Thyroid gland (tissue), 4 donors: ENCODE results near the gene EPB41. TPM values are rescaled to one million over a fixed set of nuclear protein-coding genes. Genes with fewer than 3 reads are reported as not detected.

Experiments
- DNase-seq, 2 donors: peaks; one replicate each; pipeline ENCODE4 v3.0.0-alpha.2; 2019
- H3K27ac ChIP-seq, 3 donors: fragments of 200-600 bp; sonication (generic); 1 replicate in 2 of 3; 2 replicates in 1 of 3; pipeline ENCODE4 v1.5.1; 2016 to 2019; ENCODE audit warnings: mild to moderate bottlenecking in 1 of 3, moderate library complexity in 1 of 3
- H3K27me3 ChIP-seq: fragments of 200-600 bp; sonication (generic); one replicate; pipeline ENCODE4 v1.5.1; 2019
- H3K36me3 ChIP-seq, 2 donors: fragments of 200-600 bp; sonication (generic); one replicate each; pipeline ENCODE4 v1.5.1; 2016 to 2019
- H3K4me1 ChIP-seq, 2 donors: fragments of 200-600 bp; sonication (generic); one replicate each; pipeline ENCODE4 v1.5.1; 2017 to 2019
- H3K4me3 ChIP-seq, 3 donors: fragments of 200-600 bp; sonication (generic); replicated peaks in 1 of 3; 1 replicate in 2 of 3; 2 replicates in 1 of 3; pipeline ENCODE4 v1.5.1; 2016; ENCODE audit warnings: mild to moderate bottlenecking in 1 of 3
- H3K9me3 ChIP-seq: fragments of 200-600 bp; sonication (generic); one replicate; pipeline ENCODE4 v1.5.1; 2017
- POLR2A ChIP-seq, 2 donors: fragments of 450-650 bp; IDR thresholded peaks; one replicate each; pipeline ENCODE4 v1.6.1; 2017; ENCODE audit warnings: antibody characterized with exemption in 2 of 2, mild to moderate bottlenecking in 2 of 2, moderate library complexity in 1 of 2
- WGBS, 2 donors: methylation state at CpG; one replicate each; pipeline ENCODE4 v1.1.5; 2017; 5-methylcytosine and 5-hydroxymethylcytosine counted together
- intact Hi-C: fragments of 100-400 bp; cut with DNase I; formaldehyde crosslinking; loops from one replicate; pipeline ENCODE4 v1.15.1; 2023
- total RNA-seq, 4 donors: library from RNA; depleted of rRNA; stranded (reverse); fragments of >200 nt; gene quantifications; one replicate each; pipeline ENCODE4 v1.2.3, GENCODE V29; 2016
- TF ChIP-seq, protein P1 (sequence below), 6 experiments: fragments of 200-600 bp in 3 of 6; fragments of 450-650 bp in 3 of 6; sonication (generic) in 3 of 6; IDR thresholded peaks; one replicate each; pipeline ENCODE4 v1.5.1; 2016 to 2019; ENCODE audit warnings: antibody characterized with exemption in 6 of 6, mild to moderate bottlenecking in 2 of 6, inconsistent platforms in 1 of 6, moderate library complexity in 1 of 6

EPB41 gene
- total RNA-seq, 4 donors from 2014 or later, result 59.7 to 102 (median 80.2) TPM

DNA sequence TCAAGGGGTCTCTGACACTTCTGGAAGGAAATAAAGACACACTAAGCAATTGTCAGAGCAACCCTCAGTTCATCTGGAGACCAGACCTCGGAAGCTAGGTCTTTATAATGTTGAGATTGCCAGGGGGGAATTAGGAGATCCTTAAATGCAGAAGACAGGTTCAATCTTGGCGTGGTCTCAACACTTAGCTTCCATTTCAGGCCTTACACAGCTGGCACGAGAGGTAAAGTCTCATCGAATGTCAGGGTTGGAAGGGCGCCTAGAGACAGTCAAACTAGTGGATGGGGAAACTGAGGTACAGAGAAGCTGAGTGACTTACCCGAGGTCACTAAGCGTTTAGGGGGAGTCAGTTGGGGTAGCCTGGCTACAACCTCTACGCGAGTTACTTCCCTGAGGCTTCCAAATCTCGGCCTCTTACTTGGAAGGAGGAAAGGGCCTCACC is 562 bp upstream of the EPB41 start:
- peaks cover 0 to 15% of the 10 kb centered on the region in 2 donors for H3K4me1 ChIP-seq
- no peak for TF ChIP-seq POLR2A (IDR thresholded peaks at IDR 0.05)
- TF ChIP-seq, protein P1, sequence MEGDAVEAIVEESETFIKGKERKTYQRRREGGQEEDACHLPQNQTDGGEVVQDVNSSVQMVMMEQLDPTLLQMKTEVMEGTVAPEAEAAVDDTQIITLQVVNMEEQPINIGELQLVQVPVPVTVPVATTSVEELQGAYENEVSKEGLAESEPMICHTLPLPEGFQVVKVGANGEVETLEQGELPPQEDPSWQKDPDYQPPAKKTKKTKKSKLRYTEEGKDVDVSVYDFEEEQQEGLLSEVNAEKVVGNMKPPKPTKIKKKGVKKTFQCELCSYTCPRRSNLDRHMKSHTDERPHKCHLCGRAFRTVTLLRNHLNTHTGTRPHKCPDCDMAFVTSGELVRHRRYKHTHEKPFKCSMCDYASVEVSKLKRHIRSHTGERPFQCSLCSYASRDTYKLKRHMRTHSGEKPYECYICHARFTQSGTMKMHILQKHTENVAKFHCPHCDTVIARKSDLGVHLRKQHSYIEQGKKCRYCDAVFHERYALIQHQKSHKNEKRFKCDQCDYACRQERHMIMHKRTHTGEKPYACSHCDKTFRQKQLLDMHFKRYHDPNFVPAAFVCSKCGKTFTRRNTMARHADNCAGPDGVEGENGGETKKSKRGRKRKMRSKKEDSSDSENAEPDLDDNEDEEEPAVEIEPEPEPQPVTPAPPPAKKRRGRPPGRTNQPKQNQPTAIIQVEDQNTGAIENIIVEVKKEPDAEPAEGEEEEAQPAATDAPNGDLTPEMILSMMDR (IDR thresholded peaks at IDR 0.05), result no peak
- DNase-seq, result no peak
- H3K36me3 ChIP-seq, result no peaks in the 10 kb centered on the region
- intact Hi-C loops, result no loop called here
- no peaks in the 10 kb centered on the region for H3K9me3 ChIP-seq
- WGBS, 2 donors, result 41 to 44% methylated on average over 10 of the region's 10 CpGs
- H3K27me3 ChIP-seq, result no peaks in the 10 kb centered on the region
- H3K27ac ChIP-seq, result no peak overlapping the region
- peak overlapping the region in 1 of 3 donors; percentile 68 for H3K4me3 ChIP-seq

DNA sequence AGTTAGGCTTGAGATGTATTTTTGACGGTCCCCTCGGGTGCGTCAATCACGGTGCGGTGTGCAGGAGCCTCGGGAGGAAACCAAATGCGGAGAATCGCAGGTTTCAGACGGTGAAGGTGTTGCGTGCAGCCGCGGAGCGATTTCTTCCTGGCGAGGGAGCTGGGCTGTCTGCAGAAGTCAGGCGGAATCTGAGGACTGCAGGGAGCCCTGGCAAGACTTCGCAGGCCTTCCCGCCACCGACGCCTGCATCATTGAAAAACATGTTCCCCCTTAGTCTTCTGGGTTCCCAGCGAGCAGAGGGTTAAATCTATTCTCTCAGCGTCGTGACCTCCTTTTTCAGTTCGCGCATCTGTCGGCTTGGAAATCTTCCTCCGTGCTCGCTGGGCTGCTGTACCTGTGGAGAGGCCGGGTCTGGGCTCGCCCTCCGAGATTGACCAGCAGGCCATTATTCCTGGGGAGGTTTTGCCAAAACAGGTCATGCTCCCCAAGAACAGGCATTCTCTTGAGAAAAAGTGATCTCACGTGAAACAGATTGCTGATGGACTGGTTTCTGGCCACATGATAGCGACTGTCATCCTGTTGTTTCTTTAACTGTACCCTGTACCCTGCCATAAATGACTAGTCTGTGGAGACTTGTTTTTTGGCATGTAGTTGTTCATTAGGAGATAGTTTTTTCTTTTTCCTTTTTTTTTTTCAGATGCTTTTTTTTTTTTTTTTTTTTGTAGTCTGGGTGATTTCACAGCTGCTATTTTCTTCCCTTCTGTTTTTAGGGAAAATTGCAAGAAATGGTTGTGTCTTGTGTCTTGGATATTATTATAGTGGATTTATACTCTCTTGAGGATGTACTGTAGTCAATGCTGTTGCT is 894 bp downstream of the EPB41 start:
- peaks cover 0 to 15% of the 10 kb centered on the region in 2 donors for H3K4me1 ChIP-seq
- H3K27ac ChIP-seq, result no peak overlapping the region
- intact Hi-C loops, result no loop called here
- H3K4me3 ChIP-seq, result peak overlapping the region; percentile 42 to 68 (median 43)
- H3K36me3 ChIP-seq, result no peaks in the 10 kb centered on the region
- WGBS, 2 donors, result 4 to 6% methylated on average over 24 to 31 of the region's 32 CpGs
- TF ChIP-seq, protein P1 (IDR thresholded peaks at IDR 0.05), result no peak
- no peaks in the 10 kb centered on the region for H3K9me3 ChIP-seq
- no peaks in the 10 kb centered on the region for H3K27me3 ChIP-seq
- peak; percentile 33 to 36 for DNase-seq

DNA sequence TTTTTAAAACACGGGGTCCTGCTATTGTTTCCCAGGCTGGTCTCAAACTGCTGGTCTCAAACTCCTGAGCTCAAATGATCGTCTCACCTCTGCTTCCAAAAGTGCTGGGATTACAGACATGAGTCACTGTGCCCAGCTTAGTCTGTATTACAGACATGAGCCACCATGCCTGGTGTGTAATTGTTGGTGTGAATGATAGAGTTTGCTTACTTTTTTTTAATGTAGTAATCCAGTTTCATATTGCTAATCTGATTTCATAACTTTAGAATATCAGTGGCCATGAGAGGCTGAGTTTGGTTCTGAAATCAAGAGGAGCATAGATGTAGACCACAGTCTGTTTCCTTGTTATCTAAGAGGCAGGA is 3.4 kb downstream of the EPB41 start:
- no peaks in the 10 kb centered on the region for H3K36me3 ChIP-seq
- no peak for DNase-seq
- WGBS, 2 donors, result 76 to 88% methylated on average over 2 of the region's 2 CpGs
- peaks cover 0 to 10% of the 10 kb centered on the region in 2 donors for H3K4me1 ChIP-seq
- no peak overlapping the region for H3K27ac ChIP-seq
- H3K27me3 ChIP-seq, result no peaks in the 10 kb centered on the region
- no peaks in the 10 kb centered on the region for H3K9me3 ChIP-seq
- TF ChIP-seq POLR2A (IDR thresholded peaks at IDR 0.05), result no peak
- TF ChIP-seq, protein P1 (IDR thresholded peaks at IDR 0.05), result no peak
- intact Hi-C loops, result no loop called here
- H3K4me3 ChIP-seq, result no peak overlapping the region

DNA sequence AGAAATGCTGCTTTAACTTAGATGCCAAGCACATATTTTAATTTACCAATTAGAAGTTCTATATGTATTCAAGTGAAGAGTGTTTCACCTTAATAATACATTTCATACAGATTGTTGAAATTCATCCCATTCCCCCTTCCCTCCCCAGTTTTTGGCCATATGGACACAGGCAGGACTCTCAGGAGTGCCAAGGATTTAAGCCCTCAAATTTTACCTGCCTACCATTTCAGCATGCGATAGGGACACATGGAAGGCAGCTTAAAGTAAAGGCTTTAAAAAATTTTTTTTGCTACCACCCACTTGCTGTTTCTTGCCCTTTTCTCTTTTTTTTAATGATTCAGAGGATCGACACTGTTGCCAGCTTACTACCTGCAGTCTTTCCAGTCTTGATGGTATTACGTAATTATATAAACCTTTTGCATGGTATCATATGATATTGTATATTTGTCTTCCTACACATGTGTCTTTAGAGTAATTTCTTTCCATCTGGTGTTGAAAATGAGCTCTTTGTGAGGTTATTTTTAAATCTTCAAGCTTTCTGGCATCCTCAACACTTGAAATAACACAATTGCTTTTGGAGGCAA is 7.0 kb downstream of the EPB41 start:
- H3K27ac ChIP-seq, result no peak overlapping the region
- no peak for DNase-seq
- H3K27me3 ChIP-seq, result no peaks in the 10 kb centered on the region
- no peak overlapping the region for H3K4me3 ChIP-seq
- WGBS, 2 donors, result 91% methylated on average over 3 of the region's 3 CpGs
- H3K36me3 ChIP-seq, result no peaks in the 10 kb centered on the region
- TF ChIP-seq POLR2A (IDR thresholded peaks at IDR 0.05), result no peak
- H3K9me3 ChIP-seq, result no peaks in the 10 kb centered on the region
- intact Hi-C loops, result no loop called here
- H3K4me1 ChIP-seq, result no peaks in the 10 kb centered on the region

DNA sequence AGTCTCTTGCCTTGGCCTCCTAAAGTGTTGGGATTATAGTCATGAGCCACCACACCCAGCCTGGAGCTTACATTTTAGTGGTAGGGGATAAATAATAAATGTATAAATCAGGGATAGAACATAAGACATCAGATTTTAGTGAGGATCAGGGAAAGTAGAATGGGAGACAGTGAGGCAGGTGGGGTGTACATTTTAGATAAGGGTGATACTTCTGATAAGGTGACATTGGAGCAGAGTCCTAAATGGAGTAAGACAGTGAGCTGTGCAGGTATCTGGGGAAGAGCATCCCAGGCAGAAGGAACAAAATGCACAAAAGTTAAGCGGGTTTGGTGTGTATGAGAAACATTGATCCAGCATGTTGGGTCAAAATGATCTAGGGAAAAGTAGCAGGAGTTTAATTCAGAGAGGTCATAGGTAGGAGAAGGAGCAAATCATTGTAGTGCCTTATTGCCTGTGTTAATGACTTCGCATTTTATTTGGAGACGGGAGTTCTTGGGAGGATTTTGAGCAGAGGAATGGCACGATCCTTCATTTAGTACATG is 11.1 kb downstream of the EPB41 start:
- H3K4me1 ChIP-seq, result peaks cover 3 to 7% of the 10 kb centered on the region in 2 donors
- H3K27me3 ChIP-seq, result no peaks in the 10 kb centered on the region
- no peak overlapping the region for H3K27ac ChIP-seq
- 95 to 97% methylated on average over 4 of the region's 4 CpGs for WGBS, 2 donors
- no peak overlapping the region for H3K4me3 ChIP-seq
- no peaks in the 10 kb centered on the region for H3K36me3 ChIP-seq
- intact Hi-C loops, result no loop called here
- TF ChIP-seq, protein P1 (IDR thresholded peaks at IDR 0.05), result no peak
- TF ChIP-seq POLR2A (IDR thresholded peaks at IDR 0.05), result no peak
- H3K9me3 ChIP-seq, result no peaks in the 10 kb centered on the region
- DNase-seq, result no peak
